GM19238 (cell line): ENCODE results near the gene RIMBP2.

ENCODE experiments used
- DNase-seq: peaks from one replicate; pipeline ENCODE4 v3.0.0; 2011; ENCODE audit warnings: low spot score; ENCODE audit not compliant: insufficient read length

RIMBP2 gene

DNA sequence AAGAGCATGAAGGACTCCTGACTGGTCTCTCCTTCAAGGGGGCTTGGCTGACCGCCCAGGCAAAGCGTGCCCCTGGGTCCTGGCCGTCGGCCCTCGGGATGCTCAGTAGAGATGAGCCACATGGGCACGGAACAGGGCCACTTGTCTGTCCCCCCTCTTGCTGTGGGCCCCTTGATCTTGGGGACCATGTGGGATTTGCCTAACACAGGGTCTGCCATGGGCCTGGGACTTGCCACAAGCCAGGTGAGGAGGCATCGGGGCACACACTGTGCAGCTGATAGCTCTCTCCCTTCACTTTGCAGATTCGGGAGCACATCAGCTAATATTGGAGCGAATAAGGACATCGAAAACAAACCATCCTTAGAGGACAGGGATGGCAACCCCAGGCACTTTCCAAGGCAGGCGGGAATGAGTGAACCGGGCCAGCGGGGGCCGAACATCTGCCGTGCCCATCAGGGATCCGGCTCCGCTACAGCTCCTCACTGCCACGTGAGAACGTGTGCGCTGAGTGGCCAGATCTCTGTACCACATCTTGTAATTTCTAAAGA is 290.3 kb downstream of the RIMBP2 start:
- no peak for DNase-seq

DNA sequence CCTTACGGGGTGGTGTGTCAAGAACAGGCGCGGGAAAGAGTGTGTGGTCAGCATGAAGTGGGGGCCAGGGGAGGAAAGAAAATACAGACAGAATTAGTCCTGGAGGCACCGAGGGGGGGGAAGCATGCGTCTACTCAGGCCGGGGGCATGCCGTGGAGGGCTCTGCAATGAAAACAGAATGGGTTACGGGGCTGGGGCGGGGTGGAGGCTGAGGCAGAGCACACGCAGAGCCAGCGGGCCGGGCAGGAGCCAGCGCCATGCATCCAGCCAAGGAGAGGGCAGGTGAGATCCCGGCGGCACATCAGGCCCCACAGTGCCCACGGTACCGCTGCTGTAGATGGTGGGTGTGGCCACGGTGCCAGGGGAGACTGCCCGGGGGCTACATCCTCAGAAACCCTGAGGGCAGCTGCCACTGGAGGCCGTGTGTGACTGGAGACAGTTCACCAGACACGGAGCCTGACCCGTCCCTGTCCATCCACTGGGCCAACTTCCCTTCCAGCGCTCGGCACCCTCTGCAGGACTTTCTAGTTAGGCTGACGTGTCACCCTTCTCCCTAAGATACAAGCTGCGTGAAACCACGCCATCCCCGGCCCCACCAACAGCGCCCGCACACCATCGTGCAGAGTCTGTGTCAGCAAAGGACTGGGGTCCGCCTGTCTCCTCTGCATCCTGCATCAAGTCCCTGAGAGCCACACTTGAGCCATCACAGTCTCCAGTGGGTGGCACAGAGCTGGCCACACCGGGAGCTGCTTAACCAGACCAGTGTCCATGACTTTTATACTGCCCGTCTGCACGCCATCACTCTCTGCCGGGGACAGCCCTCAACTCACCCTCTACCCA is 291.0 kb downstream of the RIMBP2 start:
- DNase-seq = no peak

DNA sequence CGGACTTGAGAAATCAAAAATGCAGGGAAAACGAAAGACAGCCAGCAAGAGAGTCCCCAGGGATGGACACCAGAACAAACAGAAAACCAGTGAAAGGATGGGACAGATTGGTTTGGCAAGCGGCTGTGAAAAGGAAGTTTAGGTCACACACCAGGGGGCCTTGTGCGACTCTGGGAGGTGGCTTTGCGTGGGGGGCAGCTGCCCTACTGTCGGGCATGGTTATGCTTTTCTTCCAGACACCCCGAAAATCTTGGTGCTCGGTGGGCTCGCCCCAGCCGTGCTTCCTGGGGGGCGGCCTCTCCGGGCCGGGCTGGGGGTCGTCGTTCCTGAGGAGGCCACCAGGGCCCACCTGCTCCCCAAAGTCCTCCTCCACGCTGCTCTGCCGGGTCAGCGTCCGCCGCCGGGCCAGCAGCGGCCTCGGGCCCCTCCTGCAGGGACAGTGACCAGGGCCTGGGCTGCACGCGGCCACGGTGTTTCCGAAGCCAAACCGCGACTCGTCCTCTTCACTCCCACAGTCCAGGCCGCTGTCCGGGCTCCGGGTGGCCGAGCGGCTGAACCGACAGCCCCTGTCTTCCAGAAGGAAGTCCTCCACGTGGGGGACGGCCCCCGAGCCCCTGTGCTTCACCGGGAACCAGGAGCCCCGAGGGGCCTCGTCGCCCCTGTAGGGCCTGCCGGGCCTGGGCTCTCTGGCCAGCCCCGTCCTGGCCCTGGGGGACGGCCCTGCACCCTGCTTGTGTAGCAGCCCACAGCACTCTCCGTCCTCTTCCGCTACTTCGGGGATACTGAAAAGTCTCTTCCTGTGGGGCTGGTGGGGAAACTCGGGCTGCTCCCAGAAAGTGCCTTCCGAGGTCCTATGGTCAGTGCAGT is 291.9 kb downstream of the RIMBP2 start:
- no peak for DNase-seq

DNA sequence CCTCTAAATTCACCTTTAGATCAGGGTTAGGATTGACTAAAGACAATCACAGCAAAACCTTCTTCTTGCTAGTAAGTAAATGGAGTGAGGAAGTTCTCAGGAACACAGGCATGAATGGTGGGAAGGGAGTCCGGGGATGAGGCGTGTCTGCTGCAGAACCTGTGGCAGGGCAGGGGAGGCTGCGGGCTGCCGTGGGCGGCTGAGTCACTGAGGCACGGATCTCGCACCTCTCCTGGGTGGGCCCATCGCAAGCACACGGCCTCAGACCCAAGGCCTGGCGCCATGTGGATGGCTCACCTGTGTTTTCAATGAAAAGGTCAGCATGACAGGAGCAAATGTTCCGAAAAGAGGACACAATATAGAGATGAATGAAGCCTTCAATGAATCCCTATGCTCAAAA is 293.0 kb downstream of the RIMBP2 start:
- no peak for DNase-seq

DNA sequence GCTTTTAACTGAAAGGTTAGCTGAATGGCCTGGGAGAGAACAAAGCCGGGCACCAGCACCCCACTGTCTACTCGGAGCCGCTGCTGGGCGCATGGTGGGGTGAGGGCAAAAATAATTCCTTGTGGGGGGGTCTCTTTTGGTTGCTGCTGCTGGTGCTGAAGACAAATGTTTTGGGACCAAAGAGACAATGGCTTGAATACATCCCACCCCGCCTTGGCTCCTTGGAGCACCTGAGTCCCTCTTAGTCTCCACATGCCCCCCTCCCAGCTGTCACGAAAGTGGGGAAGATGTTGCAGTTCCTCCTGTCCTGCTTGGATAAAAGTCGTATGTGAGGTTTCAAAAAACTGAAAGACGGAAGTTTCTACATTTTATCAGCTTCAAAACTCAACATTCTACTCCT is 293.4 kb downstream of the RIMBP2 start:
- DNase-seq = no peak

DNA sequence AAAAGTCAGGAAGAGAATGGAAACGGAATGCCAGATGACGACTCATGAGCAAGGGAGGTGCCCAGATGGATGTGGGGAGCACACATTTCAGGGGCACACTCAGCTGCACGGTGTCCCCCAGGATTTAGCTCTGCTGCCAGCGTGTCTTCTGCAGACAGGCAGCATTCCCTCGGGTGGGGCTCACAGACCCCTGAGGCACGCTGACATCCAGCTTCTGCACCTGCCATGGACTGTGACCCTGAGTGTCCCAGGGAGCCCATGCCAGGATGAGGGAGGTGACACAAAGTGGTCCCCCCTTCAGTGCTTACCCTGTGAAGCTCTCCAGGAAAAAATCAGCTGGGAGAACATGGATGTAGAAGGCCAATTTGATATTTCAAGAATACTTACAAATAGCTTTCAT is 294.2 kb downstream of the RIMBP2 start:
- no peak for DNase-seq

DNA sequence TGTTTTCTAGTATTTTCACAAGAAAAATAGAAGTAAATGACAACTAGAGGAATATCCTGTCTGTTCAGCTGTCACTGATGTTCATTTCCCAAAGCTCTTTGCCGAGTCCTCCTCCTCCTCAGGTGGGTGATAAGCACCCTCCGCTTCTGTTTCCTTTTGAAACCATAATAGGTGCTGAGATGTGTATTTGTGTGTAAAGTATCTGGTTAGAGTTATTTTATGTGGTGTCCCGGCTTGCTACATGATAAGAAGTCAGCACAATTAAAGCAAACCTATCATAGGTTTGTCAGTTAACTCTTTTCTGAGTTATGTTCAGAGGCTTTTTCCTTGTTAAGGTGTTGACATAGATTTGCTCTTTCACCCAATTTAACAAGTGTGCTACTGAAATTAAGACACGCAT is 296.0 kb downstream of the RIMBP2 start:
- DNase-seq = no peak

DNA sequence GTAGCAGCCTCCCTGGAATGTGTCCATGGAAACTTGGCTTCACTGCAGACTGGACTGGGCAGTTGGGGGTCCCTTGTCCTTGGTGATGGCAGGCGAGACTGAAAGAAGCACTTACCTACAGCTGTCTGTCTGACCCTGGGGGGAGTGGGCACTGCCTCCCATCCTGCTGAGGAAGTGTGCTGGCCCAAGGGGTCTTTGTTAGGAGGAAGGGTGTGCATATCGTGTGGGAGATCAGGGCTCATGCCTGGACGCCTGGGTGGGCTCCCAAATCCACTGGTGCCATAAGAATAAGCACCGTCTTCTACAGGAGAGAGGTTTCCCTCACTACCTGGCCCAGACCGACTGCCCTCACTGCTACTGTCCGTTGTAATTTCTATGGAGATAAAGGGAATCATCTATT is 297.0 kb downstream of the RIMBP2 start:
- no peak for DNase-seq

DNA sequence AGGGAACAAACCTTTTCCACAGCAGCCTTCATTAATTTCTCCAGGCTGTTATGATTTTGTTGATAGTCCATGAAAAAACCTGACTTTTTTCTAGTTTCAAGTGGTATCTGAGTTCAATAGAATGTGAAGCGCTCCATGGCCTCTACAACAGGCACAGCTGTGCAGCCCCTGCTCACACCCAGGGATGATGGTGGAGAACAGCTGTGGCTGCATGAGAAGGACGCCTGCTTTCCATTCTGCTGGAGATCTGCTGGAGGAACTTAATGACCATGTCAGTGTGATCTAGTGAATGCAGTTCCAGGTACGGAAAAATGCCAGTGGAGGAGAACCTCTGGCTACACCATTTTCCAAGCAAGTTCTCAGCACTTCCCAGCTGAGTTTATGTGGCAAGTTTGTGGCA is 297.8 kb downstream of the RIMBP2 start:
- DNase-seq = no peak

DNA sequence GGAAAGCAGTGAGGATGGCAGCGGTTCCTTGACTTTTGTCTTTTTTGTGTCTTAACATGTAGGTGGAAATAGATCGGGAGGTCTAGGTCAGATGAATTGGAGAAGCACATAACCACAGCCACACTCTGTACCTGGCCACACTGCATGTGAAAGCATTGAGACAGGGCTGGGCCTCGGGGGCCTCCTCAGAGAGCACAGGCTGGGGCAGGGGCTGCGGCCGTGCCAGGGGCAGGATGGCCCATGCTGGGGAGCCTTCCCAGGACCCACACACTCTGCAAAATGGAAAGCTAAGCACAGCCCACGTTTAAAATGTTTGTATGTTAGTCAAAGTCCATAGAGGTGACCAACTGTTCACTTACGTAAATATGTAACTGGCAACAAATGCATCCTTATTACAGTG is 301.7 kb downstream of the RIMBP2 start:
- DNase-seq = no peak

DNA sequence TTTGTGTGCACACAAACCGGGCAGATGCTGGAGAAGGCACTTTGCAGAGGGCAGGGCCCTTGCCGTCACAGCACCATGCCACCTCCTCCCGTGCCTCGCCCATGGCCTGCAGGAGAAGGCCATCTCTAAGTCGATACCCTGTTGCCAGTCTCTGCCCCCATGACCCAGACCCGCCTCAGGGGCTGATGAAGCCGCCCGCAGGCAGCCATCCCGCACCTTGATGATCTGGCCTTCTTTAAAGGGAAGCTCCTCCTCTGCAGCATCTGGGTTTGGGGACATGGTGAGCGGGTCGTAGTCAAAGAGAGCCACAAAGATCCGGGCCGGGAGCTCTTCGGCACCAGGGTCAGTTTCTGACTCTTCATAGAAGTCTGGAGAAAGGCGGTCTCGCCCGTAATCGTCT is 302.2 kb downstream of the RIMBP2 start:
- DNase-seq = no peak

DNA sequence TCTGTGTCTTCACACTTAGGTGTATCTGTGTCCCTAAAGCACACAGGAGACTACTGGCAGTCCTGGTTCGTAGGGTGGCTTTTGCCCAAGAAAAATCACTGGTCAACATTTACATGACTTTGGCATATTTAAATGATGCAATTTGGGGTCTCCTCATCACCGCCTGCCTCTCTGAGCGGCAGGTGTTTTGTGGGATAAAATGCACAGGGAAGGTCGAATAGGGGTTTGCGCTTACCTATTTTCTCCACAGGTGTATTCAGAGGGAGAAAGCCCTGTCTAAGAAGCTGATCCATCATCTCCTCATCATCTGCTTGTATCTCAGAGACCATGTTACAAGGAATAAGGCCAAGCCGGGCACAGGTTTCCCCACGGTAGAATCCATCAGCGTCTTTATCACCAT is 303.7 kb downstream of the RIMBP2 start:
- DNase-seq = no peak

DNA sequence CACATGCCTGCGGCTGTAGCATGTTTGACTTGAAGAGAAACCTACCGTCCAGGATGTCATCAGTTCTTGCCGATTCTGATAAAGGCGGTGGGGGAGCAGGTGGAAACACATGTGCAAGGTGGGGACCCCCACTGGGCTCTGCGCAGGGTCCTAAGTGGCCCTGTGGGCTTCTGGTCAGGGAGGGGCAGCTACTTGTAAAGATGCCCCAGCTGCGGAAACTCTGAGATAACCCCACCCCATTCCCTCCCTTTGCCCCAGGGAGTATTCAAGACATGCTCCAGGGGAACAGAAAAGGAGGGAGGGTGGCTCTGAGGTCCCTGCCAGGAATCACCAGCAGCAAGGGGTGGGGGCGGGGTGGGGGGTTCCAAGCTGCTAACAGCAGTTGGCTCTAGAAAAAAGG is 310.8 kb downstream of the RIMBP2 start:
- no peak for DNase-seq

DNA sequence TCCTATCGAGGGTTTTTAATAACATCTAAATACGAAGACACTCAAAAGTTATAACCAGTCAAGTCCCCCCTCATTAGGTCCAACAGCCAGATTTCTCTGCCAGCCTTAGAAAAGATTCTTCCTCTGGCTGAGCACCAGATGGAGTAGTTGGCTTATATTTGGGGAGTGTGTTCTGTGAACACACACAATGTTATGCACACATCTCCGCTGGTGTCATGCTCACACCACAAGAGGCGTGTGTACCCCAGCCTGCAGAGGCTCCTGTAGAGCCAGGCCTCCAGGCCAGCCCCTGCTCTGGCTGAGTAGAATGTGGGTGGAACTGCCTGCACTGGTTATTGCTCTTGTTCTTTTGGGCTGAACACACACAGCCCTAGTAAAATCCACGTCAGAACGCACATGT is 314.4 kb downstream of the RIMBP2 start:
- DNase-seq = no peak

DNA sequence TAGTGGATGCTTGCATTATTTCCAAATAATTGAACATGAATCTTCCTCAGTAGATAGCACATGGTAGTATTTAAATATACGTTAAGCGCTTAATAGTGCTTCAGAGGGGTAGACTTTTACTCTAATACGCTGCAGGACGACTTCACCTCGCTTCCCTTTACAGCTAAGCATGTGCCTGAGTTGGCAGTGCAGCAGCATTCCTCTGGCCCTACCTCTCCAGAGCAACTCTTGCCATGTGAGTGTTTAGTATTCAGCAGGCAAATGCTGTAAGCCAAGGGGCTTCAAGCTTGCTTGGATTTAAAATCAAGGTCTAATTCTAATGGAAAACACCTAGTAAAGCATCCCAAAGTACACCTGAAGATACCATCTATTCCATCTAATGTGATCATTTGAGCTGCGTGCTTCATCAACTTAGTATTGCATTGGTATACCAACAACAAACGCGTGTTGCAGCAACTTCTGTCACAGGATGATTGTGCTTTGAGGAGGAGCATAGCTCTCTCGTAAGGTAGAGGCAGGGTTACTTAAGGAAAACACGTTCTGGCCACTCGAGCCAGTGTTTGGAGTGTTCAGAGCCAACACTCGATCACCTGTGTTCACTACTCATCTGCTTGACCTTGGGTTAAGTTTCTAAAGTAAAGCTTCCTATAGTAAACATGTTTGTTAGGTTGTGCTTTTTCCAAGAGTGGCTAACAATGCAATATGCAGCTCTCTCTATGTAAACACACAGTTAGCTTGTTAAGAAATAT is 317.8 kb downstream of the RIMBP2 start:
- DNase-seq = no peak

DNA sequence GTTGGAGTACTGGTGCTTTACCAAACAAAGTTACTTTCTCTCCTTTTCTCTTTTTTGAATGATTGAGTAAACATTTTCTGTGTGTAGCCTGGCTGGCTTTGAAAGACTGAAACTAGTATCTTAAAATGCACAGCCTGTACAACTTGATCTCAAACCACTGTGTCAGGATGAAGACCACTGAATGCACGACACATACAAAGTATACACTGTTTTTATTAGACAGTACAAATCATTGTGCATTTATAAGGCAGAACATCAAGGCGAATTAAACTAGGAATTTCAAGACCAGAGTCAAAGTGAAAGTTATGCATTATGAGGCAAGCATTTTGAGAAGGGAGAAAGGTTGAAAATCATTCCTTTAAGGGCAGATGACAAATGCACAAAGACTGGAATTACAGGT is 319.4 kb downstream of the RIMBP2 start:
- DNase-seq = no peak

DNA sequence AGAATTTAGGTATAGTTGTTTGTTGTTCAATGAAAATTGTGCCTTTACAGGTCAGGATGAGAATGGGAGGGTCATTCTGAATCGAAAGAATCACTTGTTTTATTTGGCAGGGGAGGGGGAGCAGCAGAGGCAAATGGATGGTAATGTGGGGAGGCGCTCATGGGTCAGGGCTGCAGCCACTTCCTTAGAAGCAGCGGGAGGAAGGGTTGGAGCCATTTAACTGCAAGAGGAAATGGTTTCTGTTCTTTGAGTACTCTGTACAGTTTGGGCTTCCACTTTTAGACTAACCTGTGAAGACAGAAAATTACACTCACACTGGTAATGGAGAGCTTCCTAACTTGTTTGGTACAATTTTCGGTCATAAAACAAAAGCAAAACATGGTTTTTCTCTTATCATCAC is 321.2 kb downstream of the RIMBP2 start:
- no peak for DNase-seq

DNA sequence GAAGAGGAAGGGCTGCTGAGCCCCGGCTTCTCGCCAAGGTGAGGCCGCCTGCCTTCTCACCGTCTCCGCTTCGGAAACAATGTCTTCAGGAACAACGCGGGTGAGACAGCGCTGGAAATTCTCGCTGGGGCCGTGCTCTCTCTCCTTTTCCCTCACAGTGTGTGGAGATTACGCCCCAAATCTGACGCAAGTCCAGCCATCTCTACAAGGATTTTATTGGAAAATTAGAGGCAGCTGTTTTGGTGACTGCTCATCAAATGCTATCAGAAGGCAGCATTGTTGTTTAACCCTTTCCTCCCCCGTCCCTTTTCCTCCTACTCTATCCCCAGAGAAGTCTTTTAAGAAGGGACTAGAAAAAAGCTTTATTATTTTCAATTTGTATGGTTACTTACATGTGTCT is 324.9 kb downstream of the RIMBP2 start:
- DNase-seq = no peak

DNA sequence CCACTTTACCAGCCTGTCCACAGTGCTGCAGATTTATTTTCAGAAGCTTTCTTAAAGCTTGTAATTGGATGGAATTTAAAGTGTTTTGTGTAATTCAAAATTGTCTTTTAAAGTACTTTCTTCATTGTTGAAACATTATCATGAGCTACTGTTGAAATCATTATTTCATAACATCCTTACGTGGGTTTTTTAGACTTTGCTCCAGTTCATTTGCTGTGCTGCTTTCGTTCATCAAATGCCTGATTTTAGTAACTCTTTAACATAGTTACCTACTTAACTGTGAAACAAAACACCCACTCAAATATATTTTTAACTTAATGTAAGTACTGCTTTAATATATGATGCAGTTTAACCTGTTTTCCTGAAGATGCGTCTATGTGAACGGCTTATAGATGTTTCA is 330.9 kb downstream of the RIMBP2 start:
- no peak for DNase-seq

DNA sequence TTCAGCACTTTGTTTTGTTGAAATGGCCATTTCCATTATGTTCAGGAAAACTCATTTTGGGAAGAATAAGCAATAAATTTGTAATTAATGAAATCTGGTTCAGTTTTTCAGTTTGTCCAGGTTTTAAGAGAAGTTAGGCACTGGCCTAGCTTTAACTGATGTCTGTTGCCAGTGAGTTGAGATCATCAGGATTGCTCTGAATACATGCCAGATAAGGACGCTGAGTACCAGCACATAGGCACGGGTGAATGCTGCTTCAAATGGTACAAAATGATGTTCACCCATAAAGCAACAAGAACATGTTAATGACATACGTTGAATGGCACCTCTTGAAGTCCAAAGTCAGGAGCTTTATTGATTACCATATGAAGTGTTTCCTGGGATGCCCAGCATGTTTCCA is 331.9 kb downstream of the RIMBP2 start:
- DNase-seq = no peak

DNA sequence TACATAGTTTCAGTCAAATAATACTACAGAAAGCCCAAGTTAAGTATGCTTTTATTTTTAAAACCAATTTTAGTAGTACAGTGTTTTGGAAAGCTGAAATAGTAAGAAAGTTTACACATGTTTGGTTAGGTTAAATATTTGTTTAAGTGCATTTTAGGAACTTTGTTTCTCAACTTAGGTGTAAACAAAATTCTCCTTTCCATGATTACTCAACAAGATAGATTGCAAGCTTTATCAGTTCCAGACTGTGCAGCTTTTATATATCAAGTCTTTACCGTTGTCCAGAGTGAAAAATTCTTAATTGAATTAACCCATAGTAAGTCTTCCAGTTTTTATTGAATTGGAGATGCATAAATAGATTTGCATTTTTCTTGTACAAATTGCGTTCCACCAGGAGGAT is 333.3 kb downstream of the RIMBP2 start:
- no peak for DNase-seq
